ENCODE data around the gene RAB4B. TPM values are rescaled to one million over a fixed set of nuclear protein-coding genes. Genes with fewer than 3 reads are reported as not detected.

The RAB4B gene
- total RNA-seq, 2 donors from 2014 or later = 37.9 to 38.2 TPM

- H3K36me3 ChIP-seq = peaks cover 22% of the 10 kb centered on the region
- no peak for ATAC-seq (ENCODE audit: insufficient number of reproducible peaks, low FRiP score, low read depth)
- no peaks in the 10 kb centered on the region for H3K27me3 ChIP-seq (replicated peaks; ENCODE audit: insufficient read depth)
- H3K9me3 ChIP-seq = no peaks in the 10 kb centered on the region
- TF ChIP-seq CTCF (IDR thresholded peaks at IDR 0.05) = no peak
- H3K27ac ChIP-seq = peak overlapping the region; percentile 10 to 65
- no peak overlapping the region for H3K4me3 ChIP-seq
- peaks cover 0 to 29% of the 10 kb centered on the region in 2 donors for H3K4me1 ChIP-seq (ENCODE audit: control insufficient read depth in 1 of 2, low read depth in 2 of 2)
- no peak for DNase-seq (ENCODE audit: low spot score)
Measured at GRCh38 chr19:40741527-40742390, 36.3 kb upstream of the RAB4B start.

GRCh38 chr19:40742477-40742876 is 35.6 kb upstream of the RAB4B start:
- Histone ChIP-seq H3K27ac (no peak overlapping the region), H3K4me3 (no peak overlapping the region), H3K36me3 (peaks cover 15% of the 10 kb centered on the region), H3K4me1 (ENCODE audit: control insufficient read depth in 1 of 2, low read depth in 2 of 2) (peaks cover 0 to 29% of the 10 kb centered on the region in 2 donors), H3K9me3 (no peaks in the 10 kb centered on the region), H3K27me3 (replicated peaks; ENCODE audit: insufficient read depth) (no peaks in the 10 kb centered on the region)
- DNase-seq (ENCODE audit: low spot score) (no peak), ATAC-seq (ENCODE audit: insufficient number of reproducible peaks, low FRiP score, low read depth) (no peak)
- no peak for TF ChIP-seq CTCF (IDR thresholded peaks at IDR 0.05)

GRCh38 chr19:40742886-40743285 is 35.2 kb upstream of the RAB4B start:
- H3K36me3 ChIP-seq = peaks cover 12% of the 10 kb centered on the region

GRCh38 chr19:40743926-40744325 is 34.1 kb upstream of the RAB4B start:
- no peaks in the 10 kb centered on the region for H3K9me3 ChIP-seq
- no peaks in the 10 kb centered on the region for H3K27me3 ChIP-seq (replicated peaks; ENCODE audit: insufficient read depth)
- no peak for TF ChIP-seq CTCF (IDR thresholded peaks at IDR 0.05)
- peaks cover 12% of the 10 kb centered on the region for H3K36me3 ChIP-seq
- H3K27ac ChIP-seq = no peak overlapping the region
- peaks cover 0 to 29% of the 10 kb centered on the region in 2 donors for H3K4me1 ChIP-seq (ENCODE audit: control insufficient read depth in 1 of 2, low read depth in 2 of 2)
- no peak overlapping the region for H3K4me3 ChIP-seq
- DNase-seq (ENCODE audit: low spot score) = no peak
- no peak for ATAC-seq (ENCODE audit: insufficient number of reproducible peaks, low FRiP score, low read depth)

More at GRCh38 chr19:40742886-40743285, 35.2 kb upstream of the RAB4B start:
- no peaks in the 10 kb centered on the region for H3K27me3 ChIP-seq (replicated peaks; ENCODE audit: insufficient read depth)
- H3K27ac ChIP-seq = no peak overlapping the region
- peaks cover 0 to 29% of the 10 kb centered on the region in 2 donors for H3K4me1 ChIP-seq (ENCODE audit: control insufficient read depth in 1 of 2, low read depth in 2 of 2)
- H3K9me3 ChIP-seq = no peaks in the 10 kb centered on the region
- H3K4me3 ChIP-seq = no peak overlapping the region
- DNase-seq (ENCODE audit: low spot score) (no peak), ATAC-seq (ENCODE audit: insufficient number of reproducible peaks, low FRiP score, low read depth) (no peak)
- TF ChIP-seq CTCF (IDR thresholded peaks at IDR 0.05) = no peak

- H3K4me1 ChIP-seq (ENCODE audit: control insufficient read depth in 1 of 2, low read depth in 2 of 2) = peaks cover 2 to 35% of the 10 kb centered on the region in 2 donors
- H3K9me3 ChIP-seq = no peaks in the 10 kb centered on the region
- no peak for TF ChIP-seq CTCF (IDR thresholded peaks at IDR 0.05)
- H3K4me3 ChIP-seq = no peak overlapping the region
- peaks cover 5% of the 10 kb centered on the region for H3K36me3 ChIP-seq
- no peak for ATAC-seq (ENCODE audit: insufficient number of reproducible peaks, low FRiP score, low read depth)
- no peak for DNase-seq (ENCODE audit: low spot score)
- H3K27me3 ChIP-seq (replicated peaks; ENCODE audit: insufficient read depth) = no peaks in the 10 kb centered on the region
- peak overlapping the region in 1 of 2 donors; percentile 55 for H3K27ac ChIP-seq
Measured at GRCh38 chr19:40744554-40745401, 33.3 kb upstream of the RAB4B start.
